Measurements from ENCODE around the gene NR2C2AP. TPM values are rescaled to one million over a fixed set of nuclear protein-coding genes. Genes with fewer than 3 reads are reported as not detected.

Gene NR2C2AP
- total and polyA plus RNA-seq, 2 of the 13 experiments (the other 11 are each of a cell fraction or from before 2014, with no cell fraction given) = 12.2 to 26.8 TPM

GRCh38 chr19:19224852-19225494 lies 21.8 kb upstream of the NR2C2AP start (continued):
- TF ChIP-seq ZNF790 (CRISPR knock-in tag; IDR thresholded peaks at IDR 0.05; ENCODE audit: borderline replicate concordance) (no peak), HNRNPLL (IDR thresholded peaks at IDR 0.05; ENCODE audit: low read depth, low read length, poor library complexity, severe bottlenecking) (peak; percentile 51), CBX1 (IDR thresholded peaks at IDR 0.05; ENCODE audit: low read depth) (no peak), ZNF501 (CRISPR knock-in tag; IDR thresholded peaks at IDR 0.05) (peak; percentile 73), MED8 (CRISPR knock-in tag; IDR thresholded peaks at IDR 0.05; ENCODE audit: insufficient replicate concordance) (no peak), ZKSCAN5 (CRISPR knock-in tag; IDR thresholded peaks at IDR 0.05) (no peak), ZNF563 (CRISPR knock-in tag; IDR thresholded peaks at IDR 0.05) (peak; percentile 86), ZNF142 (CRISPR knock-in tag; IDR thresholded peaks at IDR 0.05) (no peak), ZFY (CRISPR knock-in tag; IDR thresholded peaks at IDR 0.05) (peak; percentile 84), ZNF777 (CRISPR knock-in tag; IDR thresholded peaks at IDR 0.05) (peak; percentile 100), ZBTB10 (CRISPR knock-in tag; IDR thresholded peaks at IDR 0.05; ENCODE audit: borderline replicate concordance) (no peak), ZNF564 (CRISPR knock-in tag; IDR thresholded peaks at IDR 0.05) (peak; percentile 84), MEF2D (CRISPR knock-in tag; IDR thresholded peaks at IDR 0.05) (no peak), IRF9 (CRISPR knock-in tag; IDR thresholded peaks at IDR 0.05; ENCODE audit: borderline replicate concordance) (peak; percentile 71; the same call in 1 of the 2 replicates), PCBP1 (IDR thresholded peaks at IDR 0.05; ENCODE audit: borderline replicate concordance, low read depth, low read length) (no peak), FOXK2 (IDR thresholded peaks at IDR 0.05) (no peak), ZNF143 (CRISPR knock-in tag; IDR thresholded peaks at IDR 0.05) (no peak), ZBTB49 (CRISPR knock-in tag; IDR thresholded peaks at IDR 0.05; ENCODE audit: borderline replicate concordance) (no peak)

Data from HepG2 (cell line).